CD14-positive monocyte (primary cell): ENCODE measurements around the gene CAP2. TPM values are rescaled to one million over a fixed set of nuclear protein-coding genes. Genes with fewer than 3 reads are reported as not detected.

ENCODE experiments used
- DNase-seq, 3 donors: peaks; one replicate each; pipeline ENCODE4 v3.0.0-alpha.2; 2011 to 2022
- H2AFZ ChIP-seq: 2 replicates; pipeline ENCODE4 v1.6.0; 2012; ENCODE audit warnings: mild to moderate bottlenecking, low read depth, low read length, inconsistent platforms; ENCODE audit not compliant: insufficient read depth, poor library complexity, severe bottlenecking
- H3K27ac ChIP-seq, 2 donors: 1 replicate in 1 of 2; 2 replicates in 1 of 2; pipeline ENCODE4 v1.5.1; 2012 to 2013; ENCODE audit warnings: low read length in 2 of 2, control low read depth in 1 of 2, inconsistent platforms in 1 of 2, low read depth in 1 of 2, mild to moderate bottlenecking in 1 of 2
- H3K27me3 ChIP-seq, 2 donors: one replicate each; pipeline versions ENCODE4 v1.6.0 to v1.6.1; 2011 to 2013; ENCODE audit warnings: low read length in 2 of 2; ENCODE audit not compliant: control insufficient read depth in 2 of 2, insufficient read depth in 2 of 2
- H3K36me3 ChIP-seq, 2 donors: replicated peaks in 1 of 2; 1 replicate in 1 of 2; 2 replicates in 1 of 2; pipeline versions ENCODE4 v1.5.1 to v1.6.1; 2012 to 2013; ENCODE audit warnings: low read length in 2 of 2, control low read depth in 1 of 2, inconsistent platforms in 1 of 2, mild to moderate bottlenecking in 1 of 2; ENCODE audit not compliant: insufficient read depth in 2 of 2, control insufficient read depth in 1 of 2
- H3K4me1 ChIP-seq, 2 donors: 1 replicate in 1 of 2; 2 replicates in 1 of 2; pipeline versions ENCODE4 v1.5.1 to v1.6.1; 2012 to 2013; ENCODE audit warnings: low read length in 2 of 2, control low read depth in 1 of 2, inconsistent platforms in 1 of 2, mild to moderate bottlenecking in 1 of 2, moderate library complexity in 1 of 2; ENCODE audit not compliant: insufficient read depth in 2 of 2, control insufficient read depth in 1 of 2
- H3K4me2 ChIP-seq: replicated peaks from 2 replicates; pipeline ENCODE3; 2012; ENCODE audit warnings: low read length, moderate library complexity, mild to moderate bottlenecking; ENCODE audit not compliant: poor library complexity, severe bottlenecking; ENCODE audit errors: extremely low read depth
- H3K4me3 ChIP-seq, 3 experiments: fragments of 200-600 bp in 1 of 3; sonication (generic) in 1 of 3; replicated peaks in 1 of 3; 1 replicate in 2 of 3; 2 replicates in 1 of 3; pipeline ENCODE4 v1.5.1; 2011 to 2013; ENCODE audit warnings: low read length in 3 of 3, mild to moderate bottlenecking in 3 of 3, control low read depth in 2 of 3, low read depth in 2 of 3, inconsistent platforms in 1 of 3, moderate library complexity in 1 of 3
- H3K79me2 ChIP-seq: 2 replicates; pipeline ENCODE4 v1.6.0; 2012; ENCODE audit warnings: mild to moderate bottlenecking, control low read depth, inconsistent platforms, low read length, moderate library complexity; ENCODE audit not compliant: insufficient read depth
- H3K9ac ChIP-seq: 2 replicates; pipeline ENCODE4 v1.6.0; 2017; ENCODE audit warnings: low read length, mild to moderate bottlenecking; ENCODE audit not compliant: insufficient read depth, poor library complexity, severe bottlenecking
- H3K9me3 ChIP-seq, 2 donors: replicated peaks in 1 of 2; 1 replicate in 1 of 2; 2 replicates in 1 of 2; pipeline versions ENCODE4 v1.5.1 to v1.6.1; 2012 to 2013; ENCODE audit warnings: low read length in 2 of 2, control low read depth in 1 of 2; ENCODE audit not compliant: control insufficient read depth in 1 of 2, insufficient read depth in 1 of 2
- H4K20me1 ChIP-seq: 2 replicates; pipeline ENCODE4 v1.6.0; 2012; ENCODE audit warnings: mild to moderate bottlenecking, low read length, control low read depth, moderate library complexity; ENCODE audit not compliant: insufficient read depth
- H3K27ac Mint-ChIP-seq, 7 donors: one replicate each; pipeline ENCODE4 v1.8.0; 2020; ENCODE audit warnings: mild to moderate bottlenecking in 7 of 7, mixed read lengths in 7 of 7, moderate library complexity in 6 of 7, inconsistent platforms in 2 of 7
- H3K27me3 Mint-ChIP-seq, 3 donors: one replicate each; pipeline ENCODE4 v1.8.0; 2021 to 2022; ENCODE audit warnings: low read depth in 3 of 3, mild to moderate bottlenecking in 3 of 3, mixed read lengths in 3 of 3, moderate library complexity in 3 of 3, inconsistent platforms in 1 of 3
- H3K36me3 Mint-ChIP-seq, 2 donors: one replicate each; pipeline ENCODE4 v1.8.0; 2020; ENCODE audit warnings: mixed read lengths in 2 of 2, inconsistent platforms in 1 of 2, mild to moderate bottlenecking in 1 of 2
- H3K4me1 Mint-ChIP-seq: one replicate; pipeline ENCODE4 v1.8.0; 2020; ENCODE audit warnings: mild to moderate bottlenecking, mixed read lengths
- H3K4me3 Mint-ChIP-seq, 2 donors: one replicate each; pipeline ENCODE4 v1.8.0; 2020; ENCODE audit warnings: mild to moderate bottlenecking in 2 of 2, mixed read lengths in 2 of 2, moderate library complexity in 1 of 2
- H3K9me3 Mint-ChIP-seq, 7 donors: one replicate each; pipeline ENCODE4 v1.8.0; 2020 to 2022; ENCODE audit warnings: mixed read lengths in 7 of 7, mild to moderate bottlenecking in 6 of 7, moderate library complexity in 6 of 7, inconsistent platforms in 2 of 7
- WGBS: methylation state at CpG from one replicate; pipeline ENCODE4 v1.1.5; 2013; ENCODE audit warnings: missing lambda C conversion rate; ENCODE audit not compliant: insufficient coverage; 5-methylcytosine and 5-hydroxymethylcytosine counted together
- intact Hi-C, 2 donors: fragments of 100-400 bp; cut with micrococcal nuclease; formaldehyde crosslinking; loops; one replicate each; pipeline versions ENCODE4 v1.15.0 to v1.15.1; 2023
- polyA plus RNA-seq, 3 donors: library from polyadenylated mRNA; depleted of rRNA in 1 of 3; unstranded in 2 of 3; stranded (reverse) in 1 of 3; fragments of 300-500 nt in 2 of 3; fragments of >200 nt in 1 of 3; fragmentation: Illumina TruSeq in 2 of 3; gene quantifications; 1 replicate in 2 of 3; 2 replicates in 1 of 3; pipeline ENCODE4 v1.2.3, GENCODE V29; 2012 to 2021
- TF ChIP-seq, protein P1 (sequence below): fragments of 200-600 bp; IDR thresholded peaks from one replicate; pipeline ENCODE4 v1.8.0; 2022; ENCODE audit warnings: antibody characterized with exemption, mild to moderate bottlenecking

The CAP2 gene
- polyA plus RNA-seq, 3 donors = not detected

DNA sequence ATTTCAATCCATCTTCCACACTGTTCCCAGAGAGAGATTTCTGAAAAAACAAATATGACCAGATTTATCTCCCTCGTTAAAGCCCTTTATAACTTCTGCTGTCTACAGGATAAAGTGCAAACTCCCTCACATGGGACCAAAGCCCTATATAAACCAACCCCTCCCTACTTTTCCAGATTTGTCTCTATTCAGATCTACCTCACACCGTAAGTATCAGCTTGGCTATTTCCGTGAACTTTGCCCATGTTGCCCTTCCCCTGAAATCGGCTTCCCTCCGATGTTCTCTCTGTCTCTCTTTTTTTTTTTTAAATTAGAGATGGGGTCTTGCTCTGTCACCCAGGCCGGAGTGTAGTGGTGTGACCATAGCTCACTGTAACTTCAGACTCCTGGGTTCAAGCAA lies 194.6 kb downstream of the CAP2 start:
- Histone ChIP-seq H3K9ac (no peak overlapping the region), H3K4me1 (peaks cover 24 to 32% of the 10 kb centered on the region in 2 donors), H3K4me2 (no peak overlapping the region), H2AFZ (no peak overlapping the region), H4K20me1 (no peaks in the 10 kb centered on the region), H3K9me3 (no peaks in the 10 kb centered on the region), H3K36me3 (no peaks in the 10 kb centered on the region), H3K4me3 (no peak overlapping the region), H3K27ac (no peak overlapping the region), H3K79me2 (no peaks in the 10 kb centered on the region), H3K27me3 (no peaks in the 10 kb centered on the region)
- DNase-seq = no peak
- Mint-ChIP-seq H3K27me3 (peaks cover 0 to 1% (median 0%) of the 10 kb centered on the region in 3 donors), H3K4me3 (no peak overlapping the region), H3K9me3 (no peaks in the 10 kb centered on the region), H3K36me3 (no peaks in the 10 kb centered on the region), H3K4me1 (peaks cover 31% of the 10 kb centered on the region), H3K27ac (no peak overlapping the region)
- TF ChIP-seq, protein P1, sequence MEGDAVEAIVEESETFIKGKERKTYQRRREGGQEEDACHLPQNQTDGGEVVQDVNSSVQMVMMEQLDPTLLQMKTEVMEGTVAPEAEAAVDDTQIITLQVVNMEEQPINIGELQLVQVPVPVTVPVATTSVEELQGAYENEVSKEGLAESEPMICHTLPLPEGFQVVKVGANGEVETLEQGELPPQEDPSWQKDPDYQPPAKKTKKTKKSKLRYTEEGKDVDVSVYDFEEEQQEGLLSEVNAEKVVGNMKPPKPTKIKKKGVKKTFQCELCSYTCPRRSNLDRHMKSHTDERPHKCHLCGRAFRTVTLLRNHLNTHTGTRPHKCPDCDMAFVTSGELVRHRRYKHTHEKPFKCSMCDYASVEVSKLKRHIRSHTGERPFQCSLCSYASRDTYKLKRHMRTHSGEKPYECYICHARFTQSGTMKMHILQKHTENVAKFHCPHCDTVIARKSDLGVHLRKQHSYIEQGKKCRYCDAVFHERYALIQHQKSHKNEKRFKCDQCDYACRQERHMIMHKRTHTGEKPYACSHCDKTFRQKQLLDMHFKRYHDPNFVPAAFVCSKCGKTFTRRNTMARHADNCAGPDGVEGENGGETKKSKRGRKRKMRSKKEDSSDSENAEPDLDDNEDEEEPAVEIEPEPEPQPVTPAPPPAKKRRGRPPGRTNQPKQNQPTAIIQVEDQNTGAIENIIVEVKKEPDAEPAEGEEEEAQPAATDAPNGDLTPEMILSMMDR = no peak
- intact Hi-C loops = no loop called here
- 95% methylated on average over 2 of the region's 6 CpGs for WGBS

DNA sequence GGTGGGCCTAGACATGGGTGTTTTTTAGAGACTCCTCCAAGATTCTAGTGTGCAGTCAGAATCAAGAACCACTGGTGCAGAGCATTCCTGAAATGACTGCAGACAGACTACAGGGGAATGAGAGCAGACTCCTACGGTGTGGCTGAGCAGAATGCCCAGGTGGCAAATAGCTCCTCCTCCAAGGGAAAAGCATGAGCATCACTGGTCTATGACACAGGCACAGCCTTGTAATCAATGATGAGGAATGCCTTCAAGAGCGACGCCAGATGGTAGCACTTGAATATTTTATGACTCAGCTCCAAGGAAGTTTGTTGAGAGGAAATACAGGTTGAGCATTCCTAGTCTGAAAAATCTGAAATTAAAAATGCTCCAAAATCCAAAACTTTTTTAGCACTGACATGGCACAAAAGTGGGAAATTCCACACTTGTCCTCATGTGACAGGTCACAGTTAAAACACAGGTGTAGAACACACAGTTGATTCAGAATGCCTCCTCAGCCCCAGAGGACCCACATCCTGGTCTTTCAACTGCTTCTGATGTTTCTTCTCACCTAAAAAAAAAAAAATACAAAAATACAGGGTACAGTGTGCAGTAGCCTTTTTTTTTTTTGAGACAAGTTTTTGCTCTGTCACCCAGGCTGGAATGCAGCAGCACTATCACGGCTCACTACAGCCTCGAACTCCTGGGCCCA lies 196.2 kb downstream of the CAP2 start:
- no peak overlapping the region for H2AFZ ChIP-seq
- Mint-ChIP-seq H3K27me3 (peaks cover 0 to 4% (median 0%) of the 10 kb centered on the region in 3 donors), H3K4me3 (no peak overlapping the region), H3K9me3 (peaks cover 0 to 4% (median 0%) of the 10 kb centered on the region in 7 donors), H3K4me1 (peaks cover 26% of the 10 kb centered on the region), H3K27ac (peak overlapping the region in 4 of 7 donors; percentile 8 to 63 (median 48)), H3K36me3 (no peaks in the 10 kb centered on the region)
- H3K4me1 ChIP-seq = peaks cover 24 to 32% of the 10 kb centered on the region in 2 donors
- H3K79me2 ChIP-seq = no peaks in the 10 kb centered on the region
- H3K4me2 ChIP-seq = no peak overlapping the region
- no peaks in the 10 kb centered on the region for H3K9me3 ChIP-seq
- peak in 1 of 3 donors; percentile 39 for DNase-seq
- intact Hi-C loops = no loop called here
- no peak overlapping the region for H3K4me3 ChIP-seq
- H3K27me3 ChIP-seq = no peaks in the 10 kb centered on the region
- H3K27ac ChIP-seq = no peak overlapping the region
- WGBS = 88% methylated on average over 1 of the region's 5 CpGs
- no peaks in the 10 kb centered on the region for H3K36me3 ChIP-seq
- H4K20me1 ChIP-seq = no peaks in the 10 kb centered on the region
- TF ChIP-seq, protein P1 = no peak
- H3K9ac ChIP-seq = no peak overlapping the region
